Activated CD4-positive, alpha-beta T cell treated with anti-CD3 and anti-CD28 coated beads, Interleukin-2, Interleukin-6, amounts not matched to agents 100 ng/mL and 50 ng/mL, durations not matched to agents 16 hours and 8 hours (primary cell): ENCODE data around the gene SLC2A6.
A peak's percentile ranks its signal among the peaks of the same experiment; 100 is the strongest.

Source experiments
- DNase-seq: peaks from one replicate; pipeline ENCODE4 v3.0.0-alpha.2; 2020

Gene SLC2A6

DNA sequence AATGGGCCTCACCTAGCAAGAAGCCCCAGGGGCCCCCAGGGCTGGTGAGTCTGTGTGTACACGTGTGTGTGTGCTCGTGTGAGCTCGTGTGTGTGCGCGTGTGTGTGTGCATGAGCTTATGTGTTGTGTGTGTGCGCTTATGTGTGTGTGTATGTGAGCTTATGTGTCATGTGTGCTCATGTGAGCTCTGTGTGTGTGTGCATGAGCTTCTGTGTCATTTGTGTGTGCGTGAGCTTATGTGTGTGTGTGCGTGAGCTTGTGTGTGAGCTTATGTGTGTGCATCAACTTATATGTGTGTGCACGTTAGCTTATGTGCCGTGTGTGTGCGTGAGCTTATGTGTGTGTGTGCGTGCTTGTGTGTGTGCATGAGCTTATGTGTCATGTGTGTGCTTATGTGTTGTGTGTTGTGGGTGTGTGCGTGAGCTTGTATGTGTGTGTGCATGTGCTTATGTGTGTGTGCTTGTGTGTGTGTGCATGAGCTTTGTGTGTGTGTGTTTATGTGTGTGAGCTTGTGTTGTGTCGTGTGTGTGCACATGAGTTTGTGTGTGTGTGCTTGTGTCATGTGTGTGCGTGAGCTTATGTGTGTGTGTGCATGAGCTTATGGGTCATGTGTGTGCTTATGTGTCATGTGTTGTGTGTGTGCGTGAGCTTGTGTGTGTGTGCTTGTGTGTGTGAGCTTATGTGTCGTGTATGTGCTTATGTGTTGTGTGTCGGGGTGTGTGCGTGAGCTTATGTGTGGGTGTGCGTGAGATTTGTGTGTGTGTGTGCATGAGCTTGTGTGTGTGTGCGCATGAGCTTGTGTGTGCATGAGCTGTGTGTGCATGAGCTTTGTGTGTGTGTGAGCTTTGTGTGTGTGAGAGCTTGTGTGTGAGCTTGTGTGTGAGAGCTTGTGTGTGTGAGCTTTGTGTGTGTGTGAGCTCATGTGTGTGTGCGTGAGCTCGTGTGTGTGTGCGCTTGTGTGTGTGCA, 16.7 kb upstream of the SLC2A6 start:
- DNase-seq, result no peak

- no peak for DNase-seq
Measured at GRCh38 chr9:133494636-133495326, 15.9 kb upstream of the SLC2A6 start.

DNA sequence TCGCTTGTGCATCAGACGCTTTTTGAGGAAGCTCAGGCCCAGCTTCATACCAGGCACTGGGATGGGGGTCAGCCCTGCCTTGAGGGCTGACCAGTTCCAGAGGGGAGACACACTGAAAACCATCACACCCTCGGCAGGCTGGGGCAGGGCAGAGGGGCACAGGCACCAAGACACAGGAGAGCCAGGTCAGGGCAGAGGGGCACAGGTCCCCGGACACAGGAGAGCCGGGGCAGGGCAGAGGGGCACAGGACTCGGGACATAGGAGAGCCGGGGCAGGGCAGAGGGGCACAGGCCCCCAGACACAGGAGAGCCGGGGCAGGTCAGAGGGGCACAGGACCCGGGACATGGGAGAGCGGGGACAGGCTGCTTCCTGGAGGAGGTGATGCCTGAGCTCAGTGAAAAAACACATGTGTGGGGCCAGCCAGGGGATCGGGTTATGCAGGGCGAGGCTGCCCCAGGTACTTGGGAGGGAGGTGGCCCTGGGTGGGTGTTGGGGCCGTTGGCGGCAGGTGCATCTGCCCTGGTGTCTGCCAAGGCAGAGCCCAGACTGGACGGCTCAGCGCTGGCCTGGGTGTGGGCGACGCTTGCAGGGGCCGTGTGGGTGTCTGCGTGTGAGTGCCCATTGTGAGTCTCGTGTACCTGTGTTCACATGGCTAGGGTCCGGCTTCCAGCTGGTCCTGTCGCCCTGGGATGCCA, 15.1 kb upstream of the SLC2A6 start:
- no peak for DNase-seq

- no peak for DNase-seq
Measured at GRCh38 chr9:133493428-133493827, 14.5 kb upstream of the SLC2A6 start.

GRCh38 chr9:133492061-133493021, 13.4 kb upstream of the SLC2A6 start:
- no peak for DNase-seq

GRCh38 chr9:133491656-133491925, 12.7 kb upstream of the SLC2A6 start:
- no peak for DNase-seq

DNA sequence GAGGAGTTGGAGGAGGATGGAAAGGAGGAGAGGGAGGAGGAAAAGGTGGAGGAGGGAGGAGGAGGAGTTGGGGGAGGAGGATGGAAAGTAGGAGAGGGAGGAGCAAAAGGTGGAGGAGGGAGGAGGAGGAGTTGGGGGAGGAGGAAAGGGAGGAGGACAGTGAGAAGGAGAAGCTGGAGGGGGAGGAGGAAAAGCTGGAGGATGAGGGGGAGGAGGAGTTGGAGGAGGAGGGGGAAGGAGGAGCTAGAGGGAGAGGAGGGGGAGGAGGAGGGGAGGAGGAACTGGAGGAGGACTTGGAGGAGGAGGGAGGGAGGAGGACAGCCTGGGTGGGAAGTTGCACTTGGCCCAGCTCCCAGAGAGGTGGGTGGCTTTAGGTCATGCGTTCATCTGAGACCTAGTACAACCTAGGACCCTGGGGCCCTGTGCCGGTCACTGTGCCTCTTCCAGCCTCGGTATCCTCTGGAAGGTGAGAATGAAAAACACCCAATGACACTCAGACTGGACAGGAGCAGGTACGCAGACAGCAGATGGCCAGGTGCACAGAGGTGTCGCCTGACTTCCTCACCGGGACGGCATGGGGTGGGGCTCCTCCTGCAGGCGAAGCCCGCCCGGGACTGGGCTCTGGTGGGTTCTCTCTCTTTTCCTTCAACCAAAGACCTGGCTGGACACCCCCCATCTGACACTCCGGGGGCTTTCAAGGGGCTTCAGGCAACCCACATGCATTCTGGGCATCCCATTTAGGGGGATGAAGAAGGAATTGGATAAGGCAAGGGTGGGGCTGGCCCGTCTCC, 12.2 kb upstream of the SLC2A6 start:
- no peak for DNase-seq

DNA sequence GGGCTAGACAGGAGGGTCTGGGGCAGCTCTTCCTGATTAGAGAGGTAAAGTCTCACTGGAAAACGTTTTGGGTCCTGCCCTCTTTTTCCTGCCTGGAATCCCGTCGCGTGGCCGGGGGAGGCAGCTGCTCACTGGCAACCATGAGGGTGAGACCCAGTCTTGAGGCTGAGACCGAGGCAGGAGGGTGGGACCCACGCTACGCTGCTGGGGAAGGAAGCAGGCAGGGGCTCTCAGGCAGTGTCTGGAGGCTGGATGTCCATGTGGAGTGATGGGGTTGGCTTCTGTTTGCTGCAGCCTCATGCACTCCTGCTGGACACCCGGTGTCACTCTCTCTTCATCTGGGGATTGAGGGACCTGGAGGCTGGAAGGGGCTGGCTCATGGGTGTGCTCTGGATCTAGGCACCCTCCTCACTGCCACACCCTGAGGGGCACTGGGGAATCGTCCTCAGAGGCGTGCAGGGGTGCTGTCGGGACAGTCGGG, 11.3 kb upstream of the SLC2A6 start:
- DNase-seq, result no peak

- DNase-seq, result no peak
Measured at GRCh38 chr9:133489253-133490190, 10.6 kb upstream of the SLC2A6 start.

- no peak for DNase-seq
Measured at GRCh38 chr9:133488686-133489252, 9.9 kb upstream of the SLC2A6 start.

DNA sequence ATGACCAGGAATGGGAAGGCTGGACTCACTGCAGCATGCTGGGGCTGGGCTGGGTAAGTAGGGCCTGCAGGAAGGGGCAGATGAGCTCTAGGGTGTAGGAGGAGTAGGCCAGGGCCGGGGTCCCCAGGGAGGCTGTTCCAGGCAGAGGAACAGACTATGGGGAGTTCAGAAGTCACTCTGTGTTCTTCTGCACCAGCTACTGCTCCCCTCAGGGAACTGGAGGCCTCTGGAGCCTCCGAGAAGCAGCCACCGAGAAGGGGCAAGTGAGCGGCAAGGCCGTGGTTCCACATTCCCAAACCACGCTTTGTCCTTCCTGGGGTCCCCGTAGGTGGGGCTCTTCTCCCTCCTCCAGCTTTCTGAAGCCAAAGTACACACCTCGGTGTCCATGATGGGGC, 8.4 kb upstream of the SLC2A6 start:
- no peak for DNase-seq

DNA sequence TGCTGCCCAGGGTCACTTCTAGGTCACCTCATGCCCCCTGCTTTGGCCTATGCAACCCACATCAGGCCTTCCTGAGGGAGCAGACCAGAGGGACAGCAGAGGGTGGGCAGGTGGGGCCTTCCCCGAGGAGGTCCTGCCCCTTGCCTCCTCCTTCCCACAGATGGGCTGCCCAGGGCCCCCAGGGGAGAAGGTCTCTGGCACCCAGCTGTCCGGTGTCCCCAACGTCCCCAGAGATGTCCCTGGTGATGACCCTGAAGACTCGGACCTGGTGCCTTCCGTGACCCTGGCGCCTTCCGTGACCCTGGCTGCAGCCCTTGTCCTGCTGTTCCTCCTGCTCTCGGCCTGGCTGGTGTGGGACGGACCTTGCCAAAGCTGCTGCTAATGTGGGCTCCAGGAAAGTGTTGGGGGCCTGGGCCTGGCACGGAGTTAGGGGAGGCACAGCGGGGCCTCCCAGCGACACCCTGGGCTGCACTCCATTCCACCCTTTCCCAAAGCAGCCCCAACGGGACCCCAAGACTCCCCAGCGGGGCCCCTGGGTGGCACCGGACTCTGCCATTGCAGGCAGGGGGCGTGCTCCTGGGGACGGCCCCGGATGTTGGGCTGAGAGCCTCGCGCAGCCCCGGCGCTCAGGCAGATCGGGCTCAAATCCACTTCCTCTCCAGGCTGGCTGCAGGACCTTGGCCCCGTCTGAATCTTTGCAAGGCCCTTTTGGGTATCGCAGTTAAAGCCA, 6.8 kb upstream of the SLC2A6 start:
- peak; percentile 30 for DNase-seq

GRCh38 chr9:133484671-133485437, 6.0 kb upstream of the SLC2A6 start:
- no peak for DNase-seq

- no peak for DNase-seq
Measured at GRCh38 chr9:133483611-133484010, 4.7 kb upstream of the SLC2A6 start.

DNA sequence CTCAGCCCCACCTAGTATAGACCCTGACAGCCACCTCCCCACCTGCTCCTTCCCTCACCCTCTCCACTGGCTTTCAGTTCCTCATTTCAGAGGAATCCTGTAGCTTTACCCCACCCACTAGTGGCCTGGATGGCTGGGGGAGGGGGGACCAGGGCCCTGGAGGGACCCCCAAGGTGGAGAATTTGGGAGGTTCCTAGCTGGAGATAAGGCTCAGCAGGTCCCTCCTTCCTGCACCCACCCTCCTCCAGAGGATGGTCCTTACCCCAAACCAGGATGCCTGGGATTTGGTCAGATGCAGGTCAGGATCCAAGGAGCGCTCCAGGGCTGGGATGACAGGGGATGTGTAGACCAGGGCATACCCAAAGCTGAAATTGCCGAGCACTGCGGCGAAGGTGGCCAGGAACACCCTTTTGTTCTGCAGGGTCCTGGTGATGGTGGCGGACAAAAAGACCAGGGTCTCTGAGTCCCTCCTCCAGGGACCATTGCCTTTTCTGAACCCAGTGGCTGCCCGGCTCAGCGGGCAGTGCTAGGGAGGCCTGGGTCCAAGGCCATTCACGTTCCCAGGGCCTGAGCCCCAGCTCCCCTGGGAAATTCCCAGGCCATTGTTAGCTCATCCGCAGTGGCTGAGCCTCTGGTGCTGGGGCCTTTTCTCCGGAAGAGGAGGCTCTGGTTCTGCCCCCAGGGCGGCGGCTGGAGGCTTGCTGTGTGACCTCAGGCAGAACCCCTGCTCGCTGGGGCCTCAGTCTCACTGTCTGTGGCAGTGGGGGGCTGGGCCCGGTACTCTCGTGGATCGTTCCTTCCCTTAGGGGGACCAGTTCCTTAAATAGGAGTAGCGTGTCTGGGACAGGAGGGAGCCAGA, 678 bp downstream of the SLC2A6 start:
- DNase-seq, result no peak

GRCh38 chr9:133477461-133477860, 1.4 kb downstream of the SLC2A6 start:
- DNase-seq, result no peak

DNA sequence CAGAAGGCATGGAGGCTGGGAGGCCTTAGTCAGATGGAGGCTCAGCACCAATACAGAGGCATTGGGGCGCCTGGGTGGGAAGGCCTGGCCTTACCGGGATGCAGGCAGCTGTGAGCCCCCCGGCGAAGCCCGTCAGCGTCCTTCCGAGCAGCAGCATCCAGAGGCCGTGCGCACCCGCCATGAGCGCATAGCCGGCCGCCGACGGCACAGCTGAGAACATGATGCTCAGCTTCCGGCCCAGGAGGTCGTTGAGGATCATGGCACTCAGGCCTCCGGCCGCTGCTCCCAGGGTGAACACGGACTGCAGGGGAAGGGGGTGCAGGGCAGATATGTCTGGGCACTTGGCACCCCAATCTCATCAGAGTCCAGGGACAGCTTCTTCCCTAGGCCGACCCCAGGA, 2.0 kb downstream of the SLC2A6 start:
- DNase-seq, result no peak
